Fibroblast of mammary gland (primary cell): ENCODE data around the gene SCAP.
"Not testable (repeated sequence)": the region's sequence is repeated elsewhere in the genome, so short reads cannot be mapped to it uniquely, and the experiment has no call there.

Experiments used
- DNase-seq: peaks from one replicate; pipeline ENCODE4 v3.0.0-alpha.2; 2010; ENCODE audit warnings: low read depth
- H3K4me3 ChIP-seq: 2 replicates; pipeline ENCODE4 v1.5.1; 2011; ENCODE audit warnings: low read depth, mild to moderate bottlenecking, low read length, moderate library complexity; ENCODE audit not compliant: control insufficient read depth
- TF ChIP-seq, protein P1 (sequence below): conservative IDR thresholded peaks from 2 replicates; pipeline ENCODE4 v1.5.1; 2011; ENCODE audit warnings: low read depth, low read length, inconsistent platforms; ENCODE audit not compliant: control insufficient read depth, insufficient read depth

The SCAP gene

DNA sequence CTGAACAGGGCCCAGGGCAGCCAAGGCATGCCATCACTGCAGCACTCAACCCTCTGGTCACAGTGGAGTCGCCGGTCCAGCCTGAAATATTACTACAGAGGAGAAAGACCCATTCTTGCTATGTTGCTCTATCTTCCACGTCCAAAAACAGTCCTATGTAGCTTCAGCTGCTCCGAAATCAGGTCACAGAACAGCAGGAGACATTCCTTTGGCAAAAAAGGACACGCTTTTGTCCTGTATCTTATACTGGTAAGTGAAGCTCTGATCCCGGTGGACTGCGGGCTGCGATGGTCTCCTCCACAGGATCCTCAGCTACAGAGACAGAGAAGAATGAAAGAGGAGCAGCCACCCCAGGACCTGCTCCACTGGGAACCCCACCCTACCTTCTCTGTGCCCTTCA is 20.1 kb upstream of the SCAP start:
- TF ChIP-seq, protein P1, sequence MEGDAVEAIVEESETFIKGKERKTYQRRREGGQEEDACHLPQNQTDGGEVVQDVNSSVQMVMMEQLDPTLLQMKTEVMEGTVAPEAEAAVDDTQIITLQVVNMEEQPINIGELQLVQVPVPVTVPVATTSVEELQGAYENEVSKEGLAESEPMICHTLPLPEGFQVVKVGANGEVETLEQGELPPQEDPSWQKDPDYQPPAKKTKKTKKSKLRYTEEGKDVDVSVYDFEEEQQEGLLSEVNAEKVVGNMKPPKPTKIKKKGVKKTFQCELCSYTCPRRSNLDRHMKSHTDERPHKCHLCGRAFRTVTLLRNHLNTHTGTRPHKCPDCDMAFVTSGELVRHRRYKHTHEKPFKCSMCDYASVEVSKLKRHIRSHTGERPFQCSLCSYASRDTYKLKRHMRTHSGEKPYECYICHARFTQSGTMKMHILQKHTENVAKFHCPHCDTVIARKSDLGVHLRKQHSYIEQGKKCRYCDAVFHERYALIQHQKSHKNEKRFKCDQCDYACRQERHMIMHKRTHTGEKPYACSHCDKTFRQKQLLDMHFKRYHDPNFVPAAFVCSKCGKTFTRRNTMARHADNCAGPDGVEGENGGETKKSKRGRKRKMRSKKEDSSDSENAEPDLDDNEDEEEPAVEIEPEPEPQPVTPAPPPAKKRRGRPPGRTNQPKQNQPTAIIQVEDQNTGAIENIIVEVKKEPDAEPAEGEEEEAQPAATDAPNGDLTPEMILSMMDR, result no peak
- no peak for DNase-seq
- no peak overlapping the region for H3K4me3 ChIP-seq

DNA sequence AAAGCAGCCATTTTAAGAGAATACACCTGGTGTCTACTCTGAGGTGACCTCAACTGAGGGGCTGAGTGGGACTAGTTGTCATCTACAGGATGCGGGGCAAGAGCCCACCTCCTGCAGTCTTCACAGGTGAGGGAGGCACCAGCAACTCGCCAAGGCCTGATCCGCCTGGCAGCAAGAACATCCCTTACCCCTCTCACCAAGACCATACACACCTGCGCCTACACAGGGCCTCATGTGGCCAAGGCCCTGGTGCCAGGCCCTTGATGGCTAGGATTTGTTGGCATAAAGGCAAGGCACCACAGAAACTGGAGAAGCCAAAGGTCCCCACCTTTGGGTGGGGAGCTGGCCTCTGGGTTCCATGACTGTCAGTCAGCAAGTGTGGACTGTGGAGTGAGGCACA is 19.4 kb upstream of the SCAP start:
- H3K4me3 ChIP-seq, result no peak overlapping the region
- TF ChIP-seq, protein P1, result no peak
- DNase-seq, result no peak

DNA sequence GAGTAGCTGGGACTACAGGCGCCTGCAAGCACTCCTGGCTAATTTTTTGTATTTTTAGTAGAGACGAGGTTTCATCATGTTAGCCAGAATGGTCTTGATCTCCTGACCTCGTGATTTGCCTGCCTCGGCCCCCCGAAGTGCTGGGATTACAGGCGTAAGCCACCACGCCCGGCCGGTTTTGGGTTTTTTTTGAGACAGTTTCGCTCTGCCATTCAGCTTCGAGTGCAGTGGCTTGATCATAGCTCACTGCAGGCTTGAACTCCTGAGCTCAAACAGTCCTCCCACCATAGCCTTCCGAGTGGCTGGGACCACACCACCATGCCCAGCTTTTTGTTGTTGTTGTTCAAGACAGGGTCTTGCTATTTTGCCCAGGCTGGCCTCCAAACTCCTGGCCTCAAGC is 16.0 kb upstream of the SCAP start:
- TF ChIP-seq, protein P1, result no peak
- H3K4me3 ChIP-seq, result no peak overlapping the region
- no peak for DNase-seq

DNA sequence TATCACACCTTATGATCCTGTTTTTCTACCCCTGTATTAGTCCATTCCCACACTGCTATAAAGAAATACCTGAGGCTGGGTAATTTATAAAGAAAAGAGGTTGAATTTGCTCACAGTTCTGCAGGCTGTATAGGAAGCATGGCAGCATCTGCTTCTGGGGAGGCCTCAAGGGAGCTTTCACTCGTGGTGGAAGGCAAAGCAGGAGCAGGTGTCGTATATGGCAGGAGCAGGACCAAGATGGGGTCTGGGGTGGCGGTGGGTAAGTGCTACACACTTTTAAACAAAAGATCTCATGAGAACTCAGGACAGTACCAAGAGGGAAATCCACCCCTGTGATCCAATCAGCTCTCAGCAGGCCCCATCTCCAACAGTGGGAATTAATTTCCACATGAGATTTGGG is 15.4 kb upstream of the SCAP start:
- DNase-seq, result no peak
- no peak overlapping the region for H3K4me3 ChIP-seq
- TF ChIP-seq, protein P1, result no peak

DNA sequence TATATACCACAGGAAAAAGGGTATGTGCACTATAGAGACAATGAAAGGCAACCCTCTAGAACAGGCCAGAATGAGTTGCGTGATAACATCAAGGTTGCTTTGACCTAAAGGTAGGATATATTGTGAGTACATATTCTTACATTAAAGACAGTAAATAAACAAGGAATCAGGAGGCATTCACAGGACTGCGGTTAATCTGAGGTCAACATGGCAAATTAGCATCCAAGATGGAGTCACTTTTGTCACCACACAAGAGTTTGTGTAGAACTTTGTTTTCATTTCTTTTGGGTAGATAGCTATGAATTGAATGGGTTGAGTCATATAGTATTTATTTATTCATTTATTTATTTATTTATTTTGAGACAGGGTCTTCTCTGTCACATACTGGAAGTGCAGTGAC is 11.5 kb upstream of the SCAP start:
- no peak for DNase-seq
- TF ChIP-seq, protein P1, result no peak
- no peak overlapping the region for H3K4me3 ChIP-seq

DNA sequence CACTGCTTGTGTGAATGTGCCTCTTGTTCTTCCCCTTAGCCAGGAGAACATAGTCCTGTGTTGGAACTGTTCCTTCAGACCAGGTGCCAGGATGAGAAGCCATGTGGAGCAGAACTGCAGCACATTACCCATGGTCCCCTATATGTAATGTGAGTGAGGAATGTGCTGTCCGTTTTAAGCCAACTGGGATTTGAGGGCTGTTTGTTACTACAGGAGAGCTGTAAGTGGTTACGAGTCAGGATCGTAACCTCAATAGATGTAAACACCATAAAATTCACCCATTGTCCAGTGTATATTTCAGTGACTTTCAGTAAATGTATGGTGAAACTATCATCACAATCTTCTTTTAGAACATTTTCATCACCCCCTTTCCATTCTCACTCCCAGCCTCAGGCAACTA is 10.1 kb upstream of the SCAP start:
- DNase-seq, result peak; percentile 25
- no peak overlapping the region for H3K4me3 ChIP-seq
- TF ChIP-seq, protein P1, result no peak

DNA sequence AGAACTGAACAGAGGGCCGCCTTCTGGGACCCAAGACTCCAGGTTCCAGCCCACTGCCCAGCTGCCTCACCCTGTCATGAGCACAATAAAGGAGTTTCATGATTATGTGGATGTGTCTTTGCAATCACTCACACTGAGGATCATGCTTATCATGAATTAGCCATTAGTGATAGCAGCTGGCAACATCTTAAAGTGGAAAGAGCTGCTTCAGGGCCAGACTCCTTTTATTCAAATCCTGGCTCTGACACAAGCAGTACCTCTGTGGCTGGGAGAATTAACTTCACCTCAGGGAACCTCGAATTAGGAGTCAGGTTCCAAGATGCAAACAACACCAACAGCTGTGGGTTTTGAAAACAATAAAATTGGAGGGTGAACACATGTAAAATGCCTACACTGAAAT is 6.6 kb upstream of the SCAP start:
- TF ChIP-seq, protein P1, result no peak
- DNase-seq, result no peak
- H3K4me3 ChIP-seq, result no peak overlapping the region

DNA sequence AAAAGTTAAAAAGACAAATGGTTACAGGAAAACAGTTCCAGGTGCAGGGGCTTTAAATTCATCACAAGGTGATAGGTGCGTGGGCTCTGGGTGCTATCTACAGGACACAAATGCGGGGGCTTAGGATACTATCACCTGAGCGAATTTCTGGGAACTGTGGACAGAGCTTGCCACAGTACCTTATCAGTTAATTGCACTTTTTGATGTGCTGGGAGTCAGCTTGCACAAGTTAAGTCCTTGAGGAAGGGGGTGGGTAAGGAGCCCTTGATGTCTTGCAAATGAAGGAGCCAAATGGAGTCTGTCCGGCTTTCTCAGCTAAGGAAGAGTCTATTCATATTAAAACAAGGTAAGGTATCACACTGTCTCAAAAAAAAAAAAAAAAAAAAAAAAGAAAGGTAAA is 6.0 kb upstream of the SCAP start:
- not testable (repeated sequence) for DNase-seq, H3K4me3 ChIP-seq

DNA sequence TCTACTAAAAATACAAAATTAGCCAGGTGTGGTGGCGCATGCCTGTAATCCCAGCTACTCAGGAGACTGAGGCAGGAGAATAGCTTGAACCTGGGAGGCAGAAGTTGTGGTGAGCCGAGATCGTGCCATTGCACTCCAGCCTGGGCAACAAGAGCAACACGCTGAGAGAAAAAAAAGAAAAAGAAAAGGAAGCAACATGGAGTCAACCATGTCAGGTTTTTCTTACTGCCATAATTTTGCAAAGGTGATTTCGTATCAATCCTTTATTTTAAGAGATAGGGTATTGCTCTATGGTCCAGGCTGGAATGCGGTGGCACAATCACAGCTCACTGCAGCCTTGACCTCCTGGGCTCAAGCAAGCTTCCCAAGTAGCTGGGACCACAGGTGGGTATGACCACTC is 4.5 kb upstream of the SCAP start:
- H3K4me3 ChIP-seq, DNase-seq: not testable (repeated sequence)
